ENCODE results near the gene AOC2. TPM values are rescaled to one million over a fixed set of nuclear protein-coding genes. Genes with fewer than 3 reads are reported as not detected.
"Not testable (repeated sequence)": the region's sequence is repeated elsewhere in the genome, so short reads cannot be mapped to it uniquely, and the experiment has no call there.

AOC2 gene
- total RNA-seq, 2 experiments from 2014 or later: 2.0 to 2.1 TPM

GRCh38 chr17:42848093-42848492 lies 3.7 kb downstream of the AOC2 start:
- ATAC-seq: no peak
- H3K27ac Mint-ChIP-seq: no peak overlapping the region
- H3K9me3 Mint-ChIP-seq (ENCODE audit: insufficient read depth): no peaks in the 10 kb centered on the region
- H3K4me1 Mint-ChIP-seq (ENCODE audit: low read depth): peaks cover 11% of the 10 kb centered on the region
- DNase-seq: no peak
- peaks cover 14% of the 10 kb centered on the region for H3K36me3 Mint-ChIP-seq (ENCODE audit: low read depth)
- ChIA-PET CTCF (interaction anchor here (1.2 to 1.3 kb wide), 2 partner anchors 15 to 24 kb away, joined by 3 to 4 read pairs; partner anchors contain the start of genes BECN1 and PSME3), POLR2A (interaction anchor here (0.6 kb wide), 1 partner anchor 121 kb away, joined by 3 read pairs; no protein-coding TSS in a partner anchor)
- H3K4me3 Mint-ChIP-seq: no peak overlapping the region
- no peaks in the 10 kb centered on the region for H3K27me3 Mint-ChIP-seq (ENCODE audit: low read depth)

- ChIA-PET POLR2A (no interaction called here), CTCF (interaction anchor here (0.8 to 1.3 kb wide), 3 partner anchors 16 to 80 kb away, joined by 3 to 4 read pairs (median 3); partner anchors contain the start of genes BECN1 and PSME3)
- ATAC-seq: no peak
- peaks cover 7% of the 10 kb centered on the region for H3K36me3 Mint-ChIP-seq (ENCODE audit: low read depth)
- DNase-seq: no peak
- H3K27ac Mint-ChIP-seq: no peak overlapping the region
- H3K9me3 Mint-ChIP-seq (ENCODE audit: insufficient read depth): no peaks in the 10 kb centered on the region
- H3K4me3 Mint-ChIP-seq: no peak overlapping the region
- H3K4me1 Mint-ChIP-seq (ENCODE audit: low read depth): peaks cover 11% of the 10 kb centered on the region
- no peaks in the 10 kb centered on the region for H3K27me3 Mint-ChIP-seq (ENCODE audit: low read depth)
These were observed 4.7 kb downstream of the AOC2 start for GRCh38 chr17:42849031-42849430.

- DNase-seq (no peak), ATAC-seq (no peak)
- no peaks in the 10 kb centered on the region for H3K27me3 Mint-ChIP-seq (ENCODE audit: low read depth)
- no peaks in the 10 kb centered on the region for H3K9me3 Mint-ChIP-seq (ENCODE audit: insufficient read depth)
- no peak overlapping the region for H3K4me3 Mint-ChIP-seq
- peaks cover 5% of the 10 kb centered on the region for H3K36me3 Mint-ChIP-seq (ENCODE audit: low read depth)
- H3K4me1 Mint-ChIP-seq (ENCODE audit: low read depth): peaks cover 11% of the 10 kb centered on the region
- H3K27ac Mint-ChIP-seq: no peak overlapping the region
- ChIA-PET POLR2A (no interaction called here), CTCF (no interaction called here)
These were observed 5.2 kb downstream of the AOC2 start for GRCh38 chr17:42849451-42850181.

GRCh38 chr17:42850954-42851353 lies 6.6 kb downstream of the AOC2 start, which contains the start of gene AOC3:
Gene AOC3 (plus strand): TSS chr17:42851199. CDS start chr17:42851344, 145 bp downstream.
- Mint-ChIP-seq H3K9me3 (ENCODE audit: insufficient read depth) (no peaks in the 10 kb centered on the region), H3K27ac (no peak within 1 kb of the TSS), H3K4me1 (ENCODE audit: low read depth) (peaks cover 2% of the 10 kb centered on the region), H3K4me3 (no peak within 1 kb of the TSS), H3K27me3 (ENCODE audit: low read depth) (no peaks in the 10 kb centered on the region), H3K36me3 (ENCODE audit: low read depth) (no peaks in the 10 kb centered on the region)
- DNase-seq: no peak
- ChIA-PET POLR2A (no interaction called here), CTCF (no interaction called here)
- ATAC-seq: no peak

GRCh38 chr17:42851371-42852240 lies 7.2 kb downstream of the AOC2 start:
- H3K9me3 Mint-ChIP-seq (ENCODE audit: insufficient read depth); H3K4me3 Mint-ChIP-seq; ATAC-seq; H3K4me1 Mint-ChIP-seq (ENCODE audit: low read depth); H3K36me3 Mint-ChIP-seq (ENCODE audit: low read depth); H3K27me3 Mint-ChIP-seq (ENCODE audit: low read depth); H3K27ac Mint-ChIP-seq; DNase-seq; CTCF ChIA-PET; POLR2A ChIA-PET: not testable (repeated sequence)

GRCh38 chr17:42852351-42852750 lies 8.0 kb downstream of the AOC2 start:
- Mint-ChIP-seq H3K27me3 (ENCODE audit: low read depth) (no peaks in the 10 kb centered on the region), H3K27ac (no peak overlapping the region), H3K36me3 (ENCODE audit: low read depth) (no peaks in the 10 kb centered on the region), H3K4me1 (ENCODE audit: low read depth) (no peaks in the 10 kb centered on the region), H3K9me3 (ENCODE audit: insufficient read depth) (no peaks in the 10 kb centered on the region), H3K4me3 (no peak overlapping the region)
- POLR2A ChIA-PET: no interaction called here
- CTCF ChIA-PET: no interaction called here
- ATAC-seq (no peak), DNase-seq (no peak)

GRCh38 chr17:42853004-42853403 lies 8.6 kb downstream of the AOC2 start:
- no peak for DNase-seq
- Mint-ChIP-seq H3K9me3 (ENCODE audit: insufficient read depth) (no peaks in the 10 kb centered on the region), H3K36me3 (ENCODE audit: low read depth) (no peaks in the 10 kb centered on the region), H3K4me3 (no peak overlapping the region), H3K4me1 (ENCODE audit: low read depth) (no peaks in the 10 kb centered on the region), H3K27ac (no peak overlapping the region), H3K27me3 (ENCODE audit: low read depth) (no peaks in the 10 kb centered on the region)
- ATAC-seq: no peak
- ChIA-PET POLR2A (no interaction called here), CTCF (no interaction called here)

- Mint-ChIP-seq H3K36me3 (ENCODE audit: low read depth) (no peaks in the 10 kb centered on the region), H3K4me1 (ENCODE audit: low read depth) (no peaks in the 10 kb centered on the region), H3K9me3 (ENCODE audit: insufficient read depth) (no peaks in the 10 kb centered on the region), H3K27me3 (ENCODE audit: low read depth) (no peaks in the 10 kb centered on the region), H3K27ac (no peak overlapping the region), H3K4me3 (no peak overlapping the region)
- ATAC-seq: no peak
- POLR2A ChIA-PET: no interaction called here
- CTCF ChIA-PET: no interaction called here
- no peak for DNase-seq
These were observed 9.2 kb downstream of the AOC2 start for GRCh38 chr17:42853597-42853967.

GRCh38 chr17:42853968-42854790 lies 9.8 kb downstream of the AOC2 start:
- H3K27me3 Mint-ChIP-seq (ENCODE audit: low read depth): no peaks in the 10 kb centered on the region
- H3K4me3 Mint-ChIP-seq: no peak overlapping the region
- ATAC-seq (no peak), DNase-seq (no peak)
- no peaks in the 10 kb centered on the region for H3K4me1 Mint-ChIP-seq (ENCODE audit: low read depth)
- no peaks in the 10 kb centered on the region for H3K9me3 Mint-ChIP-seq (ENCODE audit: insufficient read depth)
- ChIA-PET POLR2A (no interaction called here), CTCF (no interaction called here)
- H3K36me3 Mint-ChIP-seq (ENCODE audit: low read depth): no peaks in the 10 kb centered on the region
- no peak overlapping the region for H3K27ac Mint-ChIP-seq

- ChIA-PET POLR2A (no interaction called here), CTCF (no interaction called here)
- no peak overlapping the region for H3K27ac Mint-ChIP-seq
- ATAC-seq (no peak), DNase-seq (no peak)
- H3K36me3 Mint-ChIP-seq (ENCODE audit: low read depth): no peaks in the 10 kb centered on the region
- no peaks in the 10 kb centered on the region for H3K9me3 Mint-ChIP-seq (ENCODE audit: insufficient read depth)
- no peaks in the 10 kb centered on the region for H3K4me1 Mint-ChIP-seq (ENCODE audit: low read depth)
- peaks cover 1% of the 10 kb centered on the region for H3K27me3 Mint-ChIP-seq (ENCODE audit: low read depth)
- no peak overlapping the region for H3K4me3 Mint-ChIP-seq
These were observed 10.7 kb downstream of the AOC2 start for GRCh38 chr17:42855048-42855596.

- ATAC-seq; H3K27me3 Mint-ChIP-seq (ENCODE audit: low read depth); DNase-seq; CTCF ChIA-PET; H3K27ac Mint-ChIP-seq; H3K4me3 Mint-ChIP-seq; H3K36me3 Mint-ChIP-seq (ENCODE audit: low read depth); H3K9me3 Mint-ChIP-seq (ENCODE audit: insufficient read depth); H3K4me1 Mint-ChIP-seq (ENCODE audit: low read depth): not testable (repeated sequence)
- POLR2A ChIA-PET: interaction anchor here (1.5 kb wide), 1 partner anchor 12 kb away, joined by 3 read pairs; the partner anchor contains the start of gene AOC2
These were observed 11.7 kb downstream of the AOC2 start for GRCh38 chr17:42856093-42856492.
